ENCODE results near the gene DPP10. TPM values are rescaled to one million over a fixed set of nuclear protein-coding genes. Genes with fewer than 3 reads are reported as not detected.

The DPP10 gene
- total RNA-seq, 1 experiment from 2014 or later, result not detected

DNA sequence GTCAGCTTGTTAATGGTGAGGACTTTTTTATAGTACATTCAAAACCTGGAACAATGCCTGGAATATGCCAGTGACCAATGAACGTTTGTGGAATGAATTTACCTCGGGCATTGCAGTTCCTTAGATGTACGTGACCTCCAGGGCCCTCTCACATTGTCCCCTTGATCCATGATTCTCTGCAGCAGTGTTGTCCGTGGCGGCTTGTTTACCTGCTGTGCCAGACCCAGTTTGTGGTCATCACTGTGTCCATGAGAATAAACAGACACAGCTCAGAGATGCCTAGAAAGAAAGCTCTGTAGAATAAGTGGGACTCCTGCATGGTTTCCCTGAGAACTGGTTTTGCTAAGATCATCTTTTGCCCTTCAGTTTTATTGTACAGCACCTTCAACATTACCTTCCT, 1132.2 kb downstream of the DPP10 start:
- ATAC-seq (no peak), DNase-seq (ENCODE audit: low read depth, low spot score) (no peak)
- BruUV-seq (replicated peaks), result no TSS peak
- in situ Hi-C loops (cut with HindIII; ENCODE audit: low pct_unique_long_range_greater_than_20kb, low sequenced_read_pairs) (no loop called here), intact Hi-C loops (cut with micrococcal nuclease; ENCODE audit: unreplicated experiment) (no loop called here)
- Histone ChIP-seq H3K9me3 (ENCODE audit: control insufficient read depth, insufficient read depth, low read depth, low read length) (no peaks in the 10 kb centered on the region), H3K36me3 (ENCODE audit: control insufficient read depth, insufficient read depth, low read length) (no peaks in the 10 kb centered on the region), H3K27me3 (ENCODE audit: control insufficient read depth, insufficient read depth, low read length) (no peaks in the 10 kb centered on the region), H3K4me1 (ENCODE audit: control insufficient read depth, insufficient read depth, low read length) (no peaks in the 10 kb centered on the region), H3K4me3 (ENCODE audit: low read depth in 2 of 2, low read length in 2 of 2) (no peak overlapping the region), H3K27ac (ENCODE audit: low read length) (no peak overlapping the region)
- CTCF ChIA-PET, result no interaction called here
- POLR2A ChIA-PET, result no interaction called here
- no peak for TF ChIP-seq TCF7L2 (IDR thresholded peaks at IDR 0.05; ENCODE audit: low read depth, low read length)
- TF ChIP-seq REST (IDR thresholded peaks at IDR 0.05; ENCODE audit: insufficient read depth in 1 of 2, low read depth in 2 of 2, low read length in 1 of 2), result no peak
- TF ChIP-seq POLR2AphosphoS5 (IDR thresholded peaks at IDR 0.05; ENCODE audit: low read depth, low read length), result no peak
- TF ChIP-seq SIN3A (IDR thresholded peaks at IDR 0.05; ENCODE audit: borderline replicate concordance, insufficient read depth, low read depth, low read length), result no peak
- TF ChIP-seq, protein P1, sequence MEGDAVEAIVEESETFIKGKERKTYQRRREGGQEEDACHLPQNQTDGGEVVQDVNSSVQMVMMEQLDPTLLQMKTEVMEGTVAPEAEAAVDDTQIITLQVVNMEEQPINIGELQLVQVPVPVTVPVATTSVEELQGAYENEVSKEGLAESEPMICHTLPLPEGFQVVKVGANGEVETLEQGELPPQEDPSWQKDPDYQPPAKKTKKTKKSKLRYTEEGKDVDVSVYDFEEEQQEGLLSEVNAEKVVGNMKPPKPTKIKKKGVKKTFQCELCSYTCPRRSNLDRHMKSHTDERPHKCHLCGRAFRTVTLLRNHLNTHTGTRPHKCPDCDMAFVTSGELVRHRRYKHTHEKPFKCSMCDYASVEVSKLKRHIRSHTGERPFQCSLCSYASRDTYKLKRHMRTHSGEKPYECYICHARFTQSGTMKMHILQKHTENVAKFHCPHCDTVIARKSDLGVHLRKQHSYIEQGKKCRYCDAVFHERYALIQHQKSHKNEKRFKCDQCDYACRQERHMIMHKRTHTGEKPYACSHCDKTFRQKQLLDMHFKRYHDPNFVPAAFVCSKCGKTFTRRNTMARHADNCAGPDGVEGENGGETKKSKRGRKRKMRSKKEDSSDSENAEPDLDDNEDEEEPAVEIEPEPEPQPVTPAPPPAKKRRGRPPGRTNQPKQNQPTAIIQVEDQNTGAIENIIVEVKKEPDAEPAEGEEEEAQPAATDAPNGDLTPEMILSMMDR (IDR thresholded peaks at IDR 0.05), result no peak

GRCh38 chr2:115580784-115581183, 1138.3 kb downstream of the DPP10 start:
- BruUV-seq (replicated peaks), result no TSS peak
- in situ Hi-C loops (cut with HindIII; ENCODE audit: low pct_unique_long_range_greater_than_20kb, low sequenced_read_pairs) (no loop called here), intact Hi-C loops (cut with micrococcal nuclease; ENCODE audit: unreplicated experiment) (no loop called here)
- Histone ChIP-seq H3K9me3 (ENCODE audit: control insufficient read depth, insufficient read depth, low read depth, low read length) (no peaks in the 10 kb centered on the region), H3K4me3 (ENCODE audit: low read depth in 2 of 2, low read length in 2 of 2) (no peak overlapping the region), H3K27ac (ENCODE audit: low read length) (no peak overlapping the region), H3K4me1 (ENCODE audit: control insufficient read depth, insufficient read depth, low read length) (no peaks in the 10 kb centered on the region), H3K27me3 (ENCODE audit: control insufficient read depth, insufficient read depth, low read length) (no peaks in the 10 kb centered on the region), H3K36me3 (ENCODE audit: control insufficient read depth, insufficient read depth, low read length) (no peaks in the 10 kb centered on the region)
- no peak for ATAC-seq
- TF ChIP-seq REST (IDR thresholded peaks at IDR 0.05; ENCODE audit: insufficient read depth in 1 of 2, low read depth in 2 of 2, low read length in 1 of 2) (no peak), SIN3A (IDR thresholded peaks at IDR 0.05; ENCODE audit: borderline replicate concordance, insufficient read depth, low read depth, low read length) (no peak), POLR2AphosphoS5 (IDR thresholded peaks at IDR 0.05; ENCODE audit: low read depth, low read length) (no peak), TCF7L2 (IDR thresholded peaks at IDR 0.05; ENCODE audit: low read depth, low read length) (no peak)
- TF ChIP-seq, protein P1 (IDR thresholded peaks at IDR 0.05), result no peak
- no peak for DNase-seq (ENCODE audit: low read depth, low spot score)
- CTCF ChIA-PET, result no interaction called here
- POLR2A ChIA-PET, result no interaction called here
